Pancreas (tissue), 10 donors: ENCODE measurements around the gene GOLPH3. TPM values are rescaled to one million over a fixed set of nuclear protein-coding genes. Genes with fewer than 3 reads are reported as not detected.

Experiments
- ATAC-seq, 4 donors: fragments of 200-7000 bp; cut with Tn5 transposase; one replicate each; pipeline versions ENCODE4 v1.8.0 to v1.9.1; 2020; ENCODE audit warnings: mild to moderate bottlenecking in 4 of 4, moderate library complexity in 4 of 4
- DNase-seq, 6 donors: peaks; one replicate each; pipeline ENCODE4 v3.0.0-alpha.2; 2020
- FAIRE-seq: peaks from 2 replicates; lab custom pipeline; 2012; peaks lifted over from hg19 to GRCh38; lab: Jason Lieb, UNC
- H3K27ac ChIP-seq, 4 donors: fragments of 200-600 bp; sonication (generic); 1 replicate in 3 of 4; 2 replicates in 1 of 4; pipeline versions ENCODE4 v1.5.0 to v1.8.0; 2020
- H3K27me3 ChIP-seq, 4 donors: fragments of 200-600 bp; one replicate each; pipeline ENCODE4 v1.8.0; 2021
- H3K36me3 ChIP-seq, 3 donors: fragments of 200-600 bp; sonication (generic) in 1 of 3; one replicate each; pipeline versions ENCODE4 v1.5.0 to v1.8.0; 2020 to 2021
- H3K4me1 ChIP-seq, 3 donors: fragments of 200-600 bp; one replicate each; pipeline ENCODE4 v1.8.0; 2021
- H3K4me3 ChIP-seq, 4 donors: fragments of 200-600 bp; sonication (generic) in 2 of 4; one replicate each; pipeline versions ENCODE4 v1.5.0 to v1.8.0; 2020 to 2021
- H3K9me3 ChIP-seq, 4 donors: fragments of 200-600 bp; one replicate each; pipeline ENCODE4 v1.8.0; 2021
- WGBS, 2 donors: extraction: QIAGEN DNeasy Blood & Tissue Kit; methylation state at CpG; one replicate each; pipeline ENCODE4 v1.1.7; 2013; 5-methylcytosine and 5-hydroxymethylcytosine counted together
- intact Hi-C, 3 donors: fragments of 100-400 bp; cut with DNase I; formaldehyde crosslinking; loops; one replicate each; pipeline versions ENCODE4 v1.11.1 to v1.14.2; 2022
- polyA plus RNA-seq, 2 donors: library from polyadenylated mRNA; stranded (reverse); fragments of 200-250 nt; gene quantifications; one replicate each; pipeline ENCODE4 v1.2.3, GENCODE V29; 2013
- total RNA-seq, 6 donors: library from RNA; stranded (reverse); fragmentation: NEBNext Ultra II Directional in 4 of 6; extraction: Animal tissue kit (Norgen Biotek cat#: 25700) in 4 of 6; gene quantifications; one replicate each; pipeline versions ENCODE4 v1.2.1 to v1.2.4, GENCODE V29; 2021 to 2023
- TF ChIP-seq, protein P1 (sequence below), 4 donors: fragments of 200-600 bp; sonication (generic) in 3 of 4; IDR thresholded peaks; one replicate each; pipeline versions ENCODE4 v1.5.0 to v1.8.0; 2021; ENCODE audit warnings: antibody characterized with exemption in 4 of 4
- donor health status: healthy with polysubstance abuse.
- donor health status: DM: no; HTN: no; CAD: no; lungs with moderate emphysema.
- donor health status: DM: no; HTN: no; CAD: no.
- donor health status: control.
- donor health status: control.
- donor health status: Bipolar disorder and iron deficiency.
- donor health status: DM: yes; HTN: yes; CAD: no.
- donor health status: DM: no; HTN: no; CAD: no.
- donor health status: DM: no; HTN: no; CAD: no.
- donor health status: DM: yes; HTN: yes; CAD: no.

The GOLPH3 gene
- total and polyA plus RNA-seq, 8 donors: 19.9 to 67.0 (median 45.0) TPM

DNA sequence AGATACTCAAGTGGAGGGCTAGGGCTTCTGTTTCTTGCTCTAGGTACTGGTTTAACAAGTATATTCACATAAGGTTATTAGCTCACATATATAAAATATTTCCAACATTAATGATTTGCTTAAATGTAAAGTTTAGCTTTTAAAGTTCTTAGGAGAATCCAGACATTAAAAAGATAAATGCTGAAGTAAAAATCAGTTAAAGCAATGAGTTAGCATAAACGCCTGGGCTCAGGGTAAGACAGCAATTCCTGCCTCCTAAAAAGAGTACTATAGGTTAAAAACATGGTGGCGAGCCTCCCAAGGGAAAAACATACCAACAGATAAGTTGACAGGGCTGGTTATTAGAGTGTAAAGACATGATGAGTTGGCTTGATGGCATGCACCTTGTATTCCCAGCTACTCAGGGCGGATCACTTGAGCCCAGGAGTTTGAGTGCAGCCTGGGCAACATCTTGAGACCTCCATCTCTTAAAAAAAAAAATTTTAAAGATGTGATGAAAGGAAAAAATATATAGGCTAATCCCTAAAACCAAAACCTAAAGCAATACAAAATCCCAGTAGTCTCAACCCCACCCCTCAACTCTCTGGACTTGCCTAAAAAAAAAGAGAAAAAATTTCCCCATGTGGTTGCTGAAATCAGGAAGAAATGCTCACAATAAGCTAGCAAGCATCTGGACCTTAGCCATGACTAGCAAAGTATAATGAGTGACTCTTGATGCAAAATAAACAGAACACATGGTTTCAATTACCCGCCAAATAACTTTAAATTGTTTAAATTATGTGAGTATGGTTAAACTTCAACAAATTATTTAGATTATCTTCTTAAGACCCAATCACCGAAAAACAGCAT, 3.6 kb downstream of the GOLPH3 start:
- no peak overlapping the region for H3K4me3 ChIP-seq
- H3K4me1 ChIP-seq: peaks cover 22 to 57% (median 28%) of the 10 kb centered on the region in 3 donors
- peaks cover 0 to 20% (median 0%) of the 10 kb centered on the region in 3 donors for H3K36me3 ChIP-seq
- no peak for FAIRE-seq
- DNase-seq: no peak
- no peaks in the 10 kb centered on the region for H3K27me3 ChIP-seq
- no peak for ATAC-seq
- 65 to 80% methylated on average over 5 of the region's 5 CpGs for WGBS, 2 donors
- no peaks in the 10 kb centered on the region for H3K9me3 ChIP-seq
- intact Hi-C loops: no loop called here
- TF ChIP-seq, protein P1, sequence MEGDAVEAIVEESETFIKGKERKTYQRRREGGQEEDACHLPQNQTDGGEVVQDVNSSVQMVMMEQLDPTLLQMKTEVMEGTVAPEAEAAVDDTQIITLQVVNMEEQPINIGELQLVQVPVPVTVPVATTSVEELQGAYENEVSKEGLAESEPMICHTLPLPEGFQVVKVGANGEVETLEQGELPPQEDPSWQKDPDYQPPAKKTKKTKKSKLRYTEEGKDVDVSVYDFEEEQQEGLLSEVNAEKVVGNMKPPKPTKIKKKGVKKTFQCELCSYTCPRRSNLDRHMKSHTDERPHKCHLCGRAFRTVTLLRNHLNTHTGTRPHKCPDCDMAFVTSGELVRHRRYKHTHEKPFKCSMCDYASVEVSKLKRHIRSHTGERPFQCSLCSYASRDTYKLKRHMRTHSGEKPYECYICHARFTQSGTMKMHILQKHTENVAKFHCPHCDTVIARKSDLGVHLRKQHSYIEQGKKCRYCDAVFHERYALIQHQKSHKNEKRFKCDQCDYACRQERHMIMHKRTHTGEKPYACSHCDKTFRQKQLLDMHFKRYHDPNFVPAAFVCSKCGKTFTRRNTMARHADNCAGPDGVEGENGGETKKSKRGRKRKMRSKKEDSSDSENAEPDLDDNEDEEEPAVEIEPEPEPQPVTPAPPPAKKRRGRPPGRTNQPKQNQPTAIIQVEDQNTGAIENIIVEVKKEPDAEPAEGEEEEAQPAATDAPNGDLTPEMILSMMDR (IDR thresholded peaks at IDR 0.05): no peak
- no peak overlapping the region for H3K27ac ChIP-seq

DNA sequence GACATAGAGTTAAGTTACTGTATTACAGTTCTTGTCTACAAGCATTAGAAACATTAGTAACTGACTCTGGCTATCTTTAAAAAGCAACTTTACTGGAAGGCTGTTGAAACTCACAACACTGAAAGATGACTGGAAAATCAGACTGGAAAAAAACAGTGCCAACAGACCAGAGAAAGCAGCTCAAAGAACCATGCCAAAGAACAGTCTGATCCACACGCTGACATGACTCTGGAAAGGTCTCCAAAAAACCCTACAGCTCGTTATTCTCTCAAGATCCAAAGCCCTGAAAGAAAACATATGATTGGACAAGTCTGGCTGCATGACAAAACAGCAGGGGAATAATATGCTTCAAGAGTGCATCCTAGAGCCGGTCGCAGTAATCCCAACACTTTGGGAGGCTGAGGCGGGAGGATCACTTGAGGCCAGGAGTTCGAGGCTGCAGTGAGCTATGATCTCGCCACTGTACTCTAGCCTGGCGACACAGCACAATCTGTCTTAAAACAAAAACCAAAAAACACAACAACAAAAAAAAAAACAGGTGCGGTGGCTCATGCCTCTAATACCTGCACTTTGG, 5.6 kb downstream of the GOLPH3 start:
- Histone ChIP-seq H3K9me3 (no peaks in the 10 kb centered on the region), H3K27ac (no peak overlapping the region), H3K4me3 (no peak overlapping the region), H3K27me3 (no peaks in the 10 kb centered on the region), H3K36me3 (peaks cover 0 to 20% (median 0%) of the 10 kb centered on the region in 3 donors), H3K4me1 (peaks cover 22 to 71% (median 40%) of the 10 kb centered on the region in 3 donors)
- intact Hi-C loops: no loop called here
- ATAC-seq (no peak), FAIRE-seq (no peak), DNase-seq (no peak)
- WGBS, 2 donors: 82 to 87% methylated on average over 9 of the region's 9 CpGs
- TF ChIP-seq, protein P1 (IDR thresholded peaks at IDR 0.05): no peak

DNA sequence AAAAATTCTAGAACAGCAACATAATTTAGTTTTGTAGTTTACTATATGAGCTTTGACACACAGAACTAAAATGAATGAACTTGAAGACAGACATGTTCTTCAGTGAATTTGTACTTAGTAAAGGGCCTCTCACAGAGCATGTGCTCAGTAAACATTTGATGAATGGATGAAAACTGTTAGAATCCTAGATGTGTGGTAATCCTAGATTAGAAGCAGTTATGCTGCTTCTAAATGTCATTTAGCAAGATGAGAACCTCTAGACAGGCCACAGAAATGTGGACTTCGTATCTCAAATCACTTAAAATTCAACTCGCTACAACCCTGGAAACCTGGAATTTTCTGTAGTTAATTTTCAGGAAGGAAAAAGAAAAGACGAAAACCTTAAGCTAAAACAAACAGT, 8.5 kb downstream of the GOLPH3 start:
- TF ChIP-seq, protein P1 (IDR thresholded peaks at IDR 0.05): no peak
- H3K27me3 ChIP-seq: no peaks in the 10 kb centered on the region
- no peaks in the 10 kb centered on the region for H3K9me3 ChIP-seq
- ATAC-seq (peak in 1 of 4 donors; percentile 20), DNase-seq (no peak), FAIRE-seq (no peak)
- peak overlapping the region in 2 of 4 donors; percentile 16 to 45 for H3K27ac ChIP-seq
- peaks cover 22 to 59% (median 37%) of the 10 kb centered on the region in 3 donors for H3K4me1 ChIP-seq
- H3K4me3 ChIP-seq: no peak overlapping the region
- intact Hi-C loops: no loop called here
- WGBS, 2 donors: 18 to 21% methylated on average over 3 of the region's 3 CpGs
- H3K36me3 ChIP-seq: peaks cover 0 to 20% (median 0%) of the 10 kb centered on the region in 3 donors

DNA sequence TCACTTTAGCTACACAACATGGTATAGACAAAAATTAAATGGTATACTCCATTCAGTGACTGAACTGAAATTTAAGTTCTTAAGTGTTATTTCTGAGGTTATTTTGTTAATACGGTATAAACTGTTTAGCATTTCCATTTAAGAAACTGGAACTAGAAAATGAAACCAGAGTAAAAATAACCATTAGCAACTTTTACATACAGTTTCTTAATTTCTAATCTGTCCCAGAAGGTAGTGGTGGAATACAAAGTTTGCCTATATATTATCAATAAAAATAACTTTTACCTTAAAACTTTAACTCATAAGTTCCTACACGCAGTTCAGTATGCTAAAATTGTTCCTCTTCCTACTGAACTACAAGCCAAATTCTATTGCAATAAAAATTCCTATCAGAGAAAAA, 10.3 kb downstream of the GOLPH3 start:
- 67 to 73% methylated on average over 2 of the region's 2 CpGs for WGBS, 2 donors
- FAIRE-seq (no peak), DNase-seq (no peak), ATAC-seq (no peak)
- TF ChIP-seq, protein P1 (IDR thresholded peaks at IDR 0.05): no peak
- Histone ChIP-seq H3K27me3 (no peaks in the 10 kb centered on the region), H3K9me3 (no peaks in the 10 kb centered on the region), H3K4me1 (peaks cover 19 to 57% (median 30%) of the 10 kb centered on the region in 3 donors), H3K4me3 (no peak overlapping the region), H3K27ac (no peak overlapping the region), H3K36me3 (peaks cover 0 to 12% (median 0%) of the 10 kb centered on the region in 3 donors)
- intact Hi-C loops: no loop called here
